ENCODE measurements around the gene CTSK. TPM values are rescaled to one million over a fixed set of nuclear protein-coding genes. Genes with fewer than 3 reads are reported as not detected.

The CTSK gene
- total and polyA plus RNA-seq, 2 of the 13 experiments (the other 11 are each of a cell fraction or from before 2014, with no cell fraction given) = 1.4 to 6.3 TPM

- CTCF ChIA-PET (ENCODE audit: low intra/inter-chr PET ratio, low total read pairs) = no interaction called here
- Histone ChIP-seq H3K4me3 (replicated peaks in 1 of 3; ENCODE audit: insufficient read depth in 1 of 3, low read depth in 2 of 3, low read length in 3 of 3) (no peak overlapping the region), H3K9ac (ENCODE audit: insufficient read depth, low read depth, low read length) (no peak overlapping the region), H4K20me1 (ENCODE audit: insufficient read depth, low read length) (no peaks in the 10 kb centered on the region), H3K4me1 (ENCODE audit: insufficient read depth, low read length) (no peaks in the 10 kb centered on the region), H3K79me2 (ENCODE audit: insufficient read depth, low read length) (no peaks in the 10 kb centered on the region), H3K4me2 (ENCODE audit: low read depth, low read length) (no peak overlapping the region), H3K36me3 (replicated peaks in 1 of 2; ENCODE audit: control insufficient read depth in 1 of 2, insufficient read depth in 2 of 2, low read length in 2 of 2) (peaks cover 0 to 10% of the 10 kb centered on the region in 2 experiments; a peak in 2 of 5 replicates), H3K9me3 (ENCODE audit: low read length) (no peaks in the 10 kb centered on the region), H2AFZ (ENCODE audit: low read length) (no peak overlapping the region), H3K27ac (ENCODE audit: extremely low read length, insufficient read depth, low read length) (no peak overlapping the region), H3K27me3 (ENCODE audit: control insufficient read depth in 1 of 2, insufficient read depth in 2 of 2, low read length in 2 of 2) (no peaks in the 10 kb centered on the region)
- TF ChIP-seq SAFB2 (CRISPR knock-in tag; IDR thresholded peaks at IDR 0.05; ENCODE audit: borderline replicate concordance, low read depth) = no peak
- TF ChIP-seq CEBPB (IDR thresholded peaks at IDR 0.05; ENCODE audit: borderline replicate concordance, low read depth, low read length) = 0 out of 2 replicates have a peak, but pooled peaks have one; percentile 7
- ATAC-seq (no peak), FAIRE-seq (no peak), DNase-seq (ENCODE audit: low spot score) (no peak)
- no TSS peak for BruUV-seq (replicated peaks)
- in situ Hi-C loops (cut with HindIII; ENCODE audit: extremely low pct_ligation_motif_present, low pct_unique_long_range_greater_than_20kb) = no loop called here
- WGBS (ENCODE audit: low lambda C conversion rate) = 91% methylated on average over 4 of the region's 4 CpGs
- intact Hi-C loops (cut with micrococcal nuclease; ENCODE audit: unreplicated experiment) = no loop called here
- POLR2A ChIA-PET = no interaction called here
Observed at GRCh38 chr1:150846473-150847146, 38.5 kb upstream of the CTSK start.

GRCh38 chr1:150843474-150843873 is 35.4 kb upstream of the CTSK start:
- 99% methylated on average over 2 of the region's 2 CpGs for WGBS (ENCODE audit: low lambda C conversion rate)
- FAIRE-seq = no peak

More at GRCh38 chr1:150843474-150843873, 35.4 kb upstream of the CTSK start:
- POLR2A ChIA-PET = no interaction called here
- ATAC-seq (no peak), DNase-seq (ENCODE audit: low spot score) (no peak)
- H3K4me1 ChIP-seq (ENCODE audit: insufficient read depth, low read length) = no peaks in the 10 kb centered on the region
- H2AFZ ChIP-seq (ENCODE audit: low read length) = no peak overlapping the region
- H3K27ac ChIP-seq (ENCODE audit: extremely low read length, insufficient read depth, low read length) = no peak overlapping the region
- no TSS peak for BruUV-seq (replicated peaks)
- H3K9me3 ChIP-seq (ENCODE audit: low read length) = no peaks in the 10 kb centered on the region
- no peak for TF ChIP-seq SYNCRIP (IDR thresholded peaks at IDR 0.05; ENCODE audit: insufficient read depth, low read depth, low read length)
- TF ChIP-seq ZNF251 (CRISPR knock-in tag; IDR thresholded peaks at IDR 0.05) = no peak
- TF ChIP-seq, protein P1, sequence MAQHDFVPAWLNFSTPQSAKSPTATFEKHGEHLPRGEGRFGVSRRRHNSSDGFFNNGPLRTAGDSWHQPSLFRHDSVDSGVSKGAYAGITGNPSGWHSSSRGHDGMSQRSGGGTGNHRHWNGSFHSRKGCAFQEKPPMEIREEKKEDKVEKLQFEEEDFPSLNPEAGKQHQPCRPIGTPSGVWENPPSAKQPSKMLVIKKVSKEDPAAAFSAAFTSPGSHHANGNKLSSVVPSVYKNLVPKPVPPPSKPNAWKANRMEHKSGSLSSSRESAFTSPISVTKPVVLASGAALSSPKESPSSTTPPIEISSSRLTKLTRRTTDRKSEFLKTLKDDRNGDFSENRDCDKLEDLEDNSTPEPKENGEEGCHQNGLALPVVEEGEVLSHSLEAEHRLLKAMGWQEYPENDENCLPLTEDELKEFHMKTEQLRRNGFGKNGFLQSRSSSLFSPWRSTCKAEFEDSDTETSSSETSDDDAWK (CRISPR knock-in tag; IDR thresholded peaks at IDR 0.05) = no peak
- no peak for TF ChIP-seq ZFP62 (CRISPR knock-in tag; IDR thresholded peaks at IDR 0.05)
- H3K27me3 ChIP-seq (ENCODE audit: control insufficient read depth in 1 of 2, insufficient read depth in 2 of 2, low read length in 2 of 2) = no peaks in the 10 kb centered on the region
- CTCF ChIA-PET (ENCODE audit: low intra/inter-chr PET ratio, low total read pairs) = no interaction called here
- in situ Hi-C loops (cut with HindIII; ENCODE audit: extremely low pct_ligation_motif_present, low pct_unique_long_range_greater_than_20kb) (no loop called here), intact Hi-C loops (cut with micrococcal nuclease; ENCODE audit: unreplicated experiment) (no loop called here)
- H3K4me3 ChIP-seq (replicated peaks in 1 of 3; ENCODE audit: insufficient read depth in 1 of 3, low read depth in 2 of 3, low read length in 3 of 3) = no peak overlapping the region
- H3K79me2 ChIP-seq (ENCODE audit: insufficient read depth, low read length) = no peaks in the 10 kb centered on the region
- no peaks in the 10 kb centered on the region for H4K20me1 ChIP-seq (ENCODE audit: insufficient read depth, low read length)
- H3K9ac ChIP-seq (ENCODE audit: insufficient read depth, low read depth, low read length) = no peak overlapping the region
- H3K4me2 ChIP-seq (ENCODE audit: low read depth, low read length) = no peak overlapping the region
- H3K36me3 ChIP-seq (replicated peaks in 1 of 2; ENCODE audit: control insufficient read depth in 1 of 2, insufficient read depth in 2 of 2, low read length in 2 of 2) = peaks cover 4 to 19% of the 10 kb centered on the region in 2 experiments; a peak in 3 of 5 replicates

Data from HepG2 (cell line).